ENCODE data around the gene CCNK.

The CCNK gene

DNA sequence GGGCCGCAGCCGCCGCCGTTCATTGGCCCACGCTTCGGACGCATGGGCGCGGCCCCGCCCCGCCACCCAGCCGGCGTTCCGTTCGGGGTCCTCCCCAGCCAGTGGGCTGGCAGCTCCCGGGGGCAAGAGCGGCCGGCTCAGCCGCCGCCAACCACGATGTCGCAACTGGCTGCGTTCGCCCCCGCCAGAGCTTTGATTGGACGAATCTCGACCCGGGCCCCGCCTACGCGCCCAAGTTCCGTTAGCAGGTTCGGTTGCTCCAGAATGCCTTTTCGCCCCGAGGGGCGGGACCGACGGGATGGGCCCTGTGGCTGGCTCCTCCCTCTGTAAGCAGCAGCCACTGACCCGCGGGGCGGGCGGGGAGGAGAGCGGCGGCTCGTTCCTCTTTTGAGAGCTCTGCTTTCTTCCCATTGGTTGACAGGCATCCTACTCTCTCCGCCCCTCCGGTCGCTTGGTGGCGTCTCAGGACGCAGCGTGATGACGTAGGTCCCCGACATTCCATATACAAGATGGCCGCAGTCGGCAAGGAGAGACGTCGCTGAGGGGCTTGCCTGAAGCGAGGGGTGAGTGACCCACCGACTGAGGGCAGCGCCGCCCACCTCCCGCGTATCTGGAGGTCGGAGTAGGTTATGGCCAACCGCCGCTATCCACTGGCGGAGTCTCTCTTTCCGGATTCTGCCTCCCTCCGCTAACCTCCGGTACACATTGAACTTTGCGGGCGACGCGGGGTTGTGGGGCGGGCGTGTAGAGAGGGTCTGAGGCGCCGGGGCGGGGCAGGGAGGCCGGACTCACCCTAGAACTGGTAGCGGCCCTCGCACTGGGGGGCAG is at the start of gene CCNK:
CCNK (plus strand) TSS at position 493 of the 828 bp plus-strand sequence. CDS start 11,269 bp downstream, outside the sequence.
- peak; percentile 100 for DNase-seq

DNA sequence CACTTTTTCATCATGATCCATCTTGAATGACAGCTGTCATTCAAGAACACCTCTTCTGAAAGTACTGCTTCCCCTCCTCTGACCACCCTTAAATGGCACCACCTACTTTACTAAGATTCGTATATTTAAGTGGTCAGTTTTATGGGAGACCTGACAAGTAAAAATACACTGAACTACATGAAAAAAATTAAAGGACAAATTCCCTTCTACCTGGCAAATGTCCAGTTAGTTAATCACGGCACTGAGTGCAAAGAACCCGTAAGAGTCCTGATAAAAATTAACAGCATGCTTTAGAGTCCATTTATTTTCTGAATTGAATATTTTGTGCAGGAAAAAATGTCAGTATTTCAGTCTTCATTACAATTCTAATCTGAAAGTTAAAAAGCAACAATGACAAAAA is 49.2 kb upstream of the CCNK start:
- no peak for DNase-seq

- no peak for DNase-seq
These were observed 48.7 kb upstream of the CCNK start for GRCh38 chr14:99432485-99432884.

DNA sequence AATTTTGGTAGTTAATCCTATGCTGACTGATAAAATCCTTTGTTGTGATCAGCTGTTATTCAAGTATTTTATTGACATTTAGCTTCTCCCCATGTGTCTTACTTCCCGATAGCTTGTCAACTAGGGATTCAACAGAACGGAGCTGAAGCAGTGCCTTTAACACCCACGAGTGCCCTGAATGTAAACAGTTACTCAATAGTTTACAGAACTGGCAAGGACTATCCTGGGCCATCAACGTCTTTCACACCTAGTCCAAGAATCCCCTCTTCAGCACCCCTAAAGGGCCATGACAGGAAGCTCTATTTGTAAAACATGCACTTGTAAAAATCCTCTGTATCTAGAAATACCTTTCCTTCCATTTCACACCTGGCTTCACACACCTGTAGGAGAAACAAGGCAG is 45.9 kb upstream of the CCNK start:
- no peak for DNase-seq

DNA sequence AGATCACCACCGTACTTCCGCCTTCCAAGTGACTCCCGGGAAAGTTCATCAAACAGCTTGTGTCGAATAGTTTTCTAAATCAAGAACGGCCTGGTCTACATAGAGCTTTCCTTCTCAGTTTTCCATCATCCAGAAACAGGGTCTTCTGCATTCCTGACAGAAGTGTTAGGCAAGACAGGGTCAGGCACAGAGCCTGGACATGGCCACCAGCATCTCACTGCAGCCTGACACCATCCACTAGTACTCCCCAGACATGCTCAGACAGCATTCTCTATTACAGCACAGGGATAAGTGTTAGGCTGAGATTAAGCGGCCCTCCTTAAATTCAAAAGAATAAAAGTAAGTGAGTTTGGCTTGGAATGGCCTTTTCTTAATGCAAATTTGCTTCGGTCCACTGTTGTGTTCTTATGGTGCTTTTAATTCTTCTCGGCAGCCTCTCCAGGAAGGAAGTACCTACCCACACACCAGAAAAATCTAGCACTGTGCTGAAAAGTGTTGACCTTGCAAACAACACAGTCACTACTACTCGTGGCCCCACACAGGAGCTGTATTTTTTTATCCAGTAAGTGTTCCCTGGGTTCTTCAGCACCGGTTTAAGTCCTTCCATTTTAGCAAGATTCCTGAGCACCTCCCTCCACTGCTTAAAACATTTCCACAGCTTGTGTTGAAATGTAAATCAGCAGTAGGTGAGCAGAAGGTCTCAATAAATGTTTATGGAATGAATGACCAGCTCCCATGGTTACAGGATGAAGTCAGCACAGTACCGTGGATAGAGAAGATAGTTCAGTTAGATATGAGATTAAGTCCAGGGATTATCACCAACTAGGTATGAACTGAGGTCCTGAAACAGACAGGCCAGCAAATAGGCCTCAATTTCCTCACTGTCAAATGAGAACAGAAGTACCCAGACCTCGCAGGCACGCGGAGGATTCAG is 44.7 kb upstream of the CCNK start:
- no peak for DNase-seq

DNA sequence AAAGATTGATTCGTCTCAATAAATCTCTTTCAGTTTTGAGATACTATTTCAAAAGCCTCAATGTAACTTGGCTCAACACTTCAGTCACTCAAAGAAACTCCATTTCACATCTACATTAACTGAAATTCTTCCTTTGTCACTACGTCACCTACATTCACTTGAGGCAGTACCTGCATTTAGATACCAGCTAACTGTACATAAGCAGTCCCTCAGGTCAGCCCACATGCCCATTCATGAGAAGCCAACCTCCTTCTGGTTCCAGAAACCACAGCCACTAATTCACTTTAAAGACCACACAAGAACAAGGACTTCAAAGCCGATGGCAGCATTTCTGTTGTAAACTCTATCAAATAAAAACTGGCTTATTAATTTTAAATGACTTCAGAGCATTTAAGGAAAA is 43.5 kb upstream of the CCNK start:
- DNase-seq = no peak

DNA sequence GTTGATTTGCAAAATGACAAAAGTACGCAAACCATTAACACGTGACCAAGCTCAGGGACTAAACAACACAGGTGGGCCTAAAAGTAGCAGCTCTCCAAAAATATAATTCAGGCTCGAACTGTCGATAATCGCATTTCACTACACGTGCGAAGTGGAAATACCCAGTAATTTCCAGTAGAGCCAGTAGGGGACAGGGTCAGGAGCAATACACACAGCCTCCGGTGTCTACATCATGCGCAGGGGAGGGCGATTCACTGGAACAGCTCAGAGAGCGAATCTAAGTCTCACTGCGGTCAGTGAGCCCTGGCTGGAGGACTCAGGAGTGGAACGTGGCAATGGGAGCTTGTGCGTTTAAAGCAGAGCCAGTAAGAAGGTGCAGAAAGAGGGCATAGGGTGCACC is 40.9 kb upstream of the CCNK start:
- no peak for DNase-seq

DNA sequence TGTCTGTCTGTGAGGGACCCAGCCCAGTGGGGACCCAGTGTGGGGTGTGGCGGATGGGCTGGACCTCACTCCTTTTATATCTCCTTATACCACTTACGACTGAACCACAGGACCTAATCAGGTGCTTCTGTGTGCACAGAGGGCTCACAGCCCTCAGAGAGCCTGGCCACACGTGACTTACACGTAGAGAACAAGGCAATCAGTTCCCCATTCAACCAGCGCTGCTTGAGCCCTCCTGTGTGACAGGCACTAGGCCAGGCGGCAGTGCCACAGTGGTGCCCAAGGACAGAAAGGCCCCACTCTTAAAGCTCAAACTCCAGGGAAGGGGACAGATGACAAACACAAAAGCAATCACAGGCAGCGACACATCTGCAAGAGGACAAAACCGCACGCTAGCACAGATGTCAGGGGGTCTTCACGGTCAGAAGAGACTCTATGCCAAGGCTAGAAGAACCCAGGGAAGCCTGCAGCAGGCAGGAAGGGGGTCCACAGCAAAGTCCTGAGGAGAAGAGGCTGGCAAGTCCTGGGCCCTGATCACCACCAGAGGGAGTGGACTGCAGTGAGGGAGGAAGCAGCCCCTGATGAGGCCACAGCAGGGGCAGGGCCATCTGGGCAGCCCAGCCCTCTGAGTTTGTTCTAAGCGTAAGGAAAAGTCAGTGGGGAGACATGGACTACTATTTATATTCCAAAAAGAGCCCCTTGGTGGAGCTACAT is 39.9 kb upstream of the CCNK start:
- DNase-seq = no peak

DNA sequence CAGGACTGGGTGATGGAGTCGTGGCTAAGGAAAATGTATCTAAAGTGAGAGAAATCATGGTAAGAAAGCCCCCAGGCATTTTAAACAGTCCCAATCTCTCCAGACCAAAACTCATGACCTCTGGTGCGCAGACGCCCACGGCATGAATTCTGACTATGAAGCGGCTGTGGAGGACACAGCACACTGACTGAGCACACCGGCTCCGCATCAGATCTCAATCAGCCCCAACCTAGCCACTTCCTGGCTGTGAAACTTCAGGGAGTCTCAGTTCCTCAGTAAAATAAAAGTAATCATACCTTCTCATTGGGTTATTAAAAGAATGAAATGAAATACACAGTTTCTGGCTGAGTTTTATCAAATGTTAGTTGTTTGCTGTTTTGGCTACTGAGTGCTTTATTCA is 39.3 kb upstream of the CCNK start:
- peak; percentile 12 for DNase-seq

DNA sequence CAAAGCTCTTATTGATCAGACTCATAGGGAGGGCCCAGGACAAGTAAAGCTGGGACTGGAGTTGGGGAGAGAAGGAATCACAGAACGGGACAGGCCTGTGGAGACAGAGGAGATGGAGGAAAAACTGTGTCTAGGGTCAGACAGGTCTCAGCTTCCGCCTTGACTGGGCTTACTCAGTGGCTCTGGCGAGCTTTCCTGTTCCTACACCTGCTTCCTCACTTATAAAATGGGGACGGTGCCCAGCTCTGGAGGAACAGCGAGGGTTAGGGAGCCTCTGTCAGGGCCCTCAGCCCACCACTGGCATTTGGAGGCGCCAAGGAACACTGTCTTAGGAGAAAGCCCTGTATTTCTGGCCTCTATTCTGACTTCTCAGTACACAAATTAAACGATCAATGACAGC is 35.3 kb upstream of the CCNK start:
- DNase-seq = no peak

DNA sequence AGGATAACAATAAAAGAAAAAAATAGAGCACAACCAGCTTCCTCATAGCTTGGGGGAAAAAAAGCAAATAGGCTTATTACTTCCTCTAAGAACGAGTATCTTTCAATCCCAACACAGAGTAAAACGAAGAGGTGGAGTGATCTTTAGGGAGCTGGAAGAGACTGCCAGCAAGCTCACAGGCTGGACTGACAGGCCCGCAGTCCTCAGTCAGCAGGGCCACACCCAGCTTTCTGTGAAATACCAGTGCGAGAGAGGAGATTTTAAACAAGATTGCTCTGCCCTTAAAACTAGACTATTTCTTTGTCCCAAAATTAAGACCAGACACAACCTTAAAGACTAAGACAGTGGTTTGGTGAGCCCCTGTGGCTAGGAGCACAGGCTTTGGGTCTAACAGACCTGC is 33.5 kb upstream of the CCNK start:
- no peak for DNase-seq

- no peak for DNase-seq
These were observed 30.9 kb upstream of the CCNK start for GRCh38 chr14:99450266-99450665.

DNA sequence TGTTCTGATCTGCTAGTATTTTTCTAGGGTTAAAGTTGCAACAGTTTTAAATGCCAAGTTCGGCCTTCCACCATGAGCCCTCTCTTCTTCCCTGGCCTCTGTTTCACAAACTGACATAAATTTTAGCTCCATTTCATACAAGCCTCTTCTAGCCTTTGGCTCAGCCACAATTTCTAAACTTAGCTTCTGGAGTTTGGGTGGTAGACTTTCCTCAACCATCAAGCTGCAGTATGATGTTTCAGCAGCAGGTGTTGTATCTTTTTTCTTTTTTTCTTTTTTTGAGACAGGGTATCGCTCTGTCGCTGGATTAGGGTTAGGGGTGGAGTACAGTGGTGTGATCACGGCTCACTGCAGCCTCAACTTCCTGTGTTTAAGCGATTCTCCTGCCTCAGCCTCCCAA is 30.0 kb upstream of the CCNK start:
- DNase-seq = no peak

DNA sequence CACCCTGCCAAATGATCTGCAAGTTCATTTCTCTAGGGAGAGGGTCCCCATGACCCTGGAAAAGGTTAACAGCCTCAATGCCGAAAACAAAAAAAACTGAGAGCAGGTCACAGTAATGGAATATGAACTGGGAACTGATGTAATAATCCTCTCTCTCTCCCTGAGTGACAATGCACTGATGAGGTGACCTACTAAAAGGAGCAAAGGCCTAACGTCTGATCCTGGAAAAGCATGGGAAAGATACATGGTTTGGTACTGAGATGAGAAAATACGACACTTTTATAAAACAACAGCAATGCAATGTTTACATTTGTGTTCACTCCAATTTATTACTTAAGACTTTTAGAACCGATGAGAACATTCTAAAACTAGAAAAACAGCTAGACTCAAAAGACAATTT is 28.2 kb upstream of the CCNK start:
- no peak for DNase-seq

- DNase-seq = no peak
These were observed 27.0 kb upstream of the CCNK start for GRCh38 chr14:99454246-99454645.

DNA sequence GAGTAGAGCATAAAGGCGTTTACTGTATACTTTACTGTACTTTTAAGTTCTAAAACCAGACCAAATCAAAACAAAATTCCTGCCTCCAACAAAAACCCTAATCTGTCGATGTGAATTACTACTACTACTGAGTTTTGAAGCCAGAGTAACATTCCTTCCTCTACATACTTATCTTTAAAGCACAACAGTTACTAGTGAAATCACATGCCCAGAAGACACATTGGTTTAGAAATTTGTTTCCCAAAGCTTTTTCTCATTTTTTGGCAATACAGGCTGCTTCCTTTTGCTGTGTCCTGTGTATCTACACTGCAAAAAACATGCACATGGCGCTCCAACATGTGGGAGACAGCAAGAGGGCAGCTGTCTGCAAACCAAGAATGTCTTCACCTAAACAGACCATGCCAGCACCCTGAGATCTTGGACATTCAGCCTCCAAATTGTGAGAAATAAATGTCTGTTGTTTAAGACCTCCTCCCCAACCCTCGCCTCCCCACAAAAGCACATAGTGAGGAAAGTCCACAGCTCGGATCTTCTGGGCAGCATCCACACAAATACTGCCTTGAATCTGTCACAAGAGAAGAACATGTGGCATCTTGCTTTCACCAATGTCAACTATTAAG is 21.6 kb upstream of the CCNK start:
- no peak for DNase-seq

DNA sequence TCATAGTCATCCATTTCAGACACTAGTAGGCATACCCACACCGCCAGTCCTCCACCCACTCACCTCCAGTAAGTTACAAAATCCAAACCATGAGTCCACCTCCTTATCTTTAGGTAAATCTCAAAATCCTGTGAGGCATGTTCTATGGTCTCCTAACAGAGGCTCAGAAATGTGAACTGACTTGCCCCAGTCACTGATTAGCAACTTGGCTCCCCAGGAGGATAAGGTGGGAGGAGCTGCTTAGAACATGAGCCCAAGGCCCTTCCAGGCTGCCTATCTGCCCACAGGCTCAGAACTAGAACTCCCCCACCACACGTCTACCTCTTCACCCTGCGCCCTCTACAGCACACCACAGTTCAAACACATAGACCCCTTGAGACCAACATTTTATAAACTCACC is 20.4 kb upstream of the CCNK start:
- DNase-seq = no peak

GRCh38 chr14:99461411-99462085 is 19.7 kb upstream of the CCNK start:
- no peak for DNase-seq

DNA sequence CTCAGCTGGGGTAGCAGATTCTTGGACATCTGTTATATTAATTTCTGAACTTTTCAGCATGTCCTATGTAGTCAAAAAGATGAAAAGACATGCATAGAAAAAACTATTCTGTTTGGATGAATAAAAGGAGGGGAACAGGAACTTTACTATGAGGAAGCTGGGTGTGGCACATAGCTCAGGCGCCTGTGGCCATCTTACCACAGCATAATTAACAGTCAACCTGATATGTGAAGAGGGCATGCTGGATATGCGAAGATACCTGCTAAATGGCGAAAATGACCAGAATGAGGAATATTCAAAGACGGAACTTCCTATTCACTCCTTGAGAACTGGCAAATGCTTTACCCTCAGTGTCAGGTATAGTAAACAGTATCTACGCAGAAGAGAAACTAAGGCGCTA is 19.0 kb upstream of the CCNK start:
- DNase-seq = no peak

- DNase-seq = no peak
These were observed 17.2 kb upstream of the CCNK start for GRCh38 chr14:99463974-99464373.

DNA sequence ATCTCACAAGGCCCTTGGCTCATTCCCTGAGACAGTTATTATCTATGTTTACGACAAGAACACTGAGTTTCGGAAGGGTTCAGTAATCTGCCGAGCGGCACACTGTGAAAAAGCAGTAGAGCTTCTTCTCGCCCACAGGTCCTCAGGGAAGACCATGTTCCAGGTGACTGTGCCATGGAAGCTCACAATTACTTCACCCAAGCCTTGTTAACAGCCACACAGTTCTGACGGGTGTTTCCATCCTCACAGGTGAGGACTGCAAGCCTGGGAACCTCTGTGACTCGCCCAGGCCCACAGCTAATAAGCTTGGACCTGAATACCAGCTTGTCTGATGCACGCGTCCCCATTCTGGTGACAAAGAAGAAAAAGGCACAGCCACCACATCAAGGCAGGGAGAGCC is 15.9 kb upstream of the CCNK start:
- no peak for DNase-seq

GRCh38 chr14:99466758-99467157 is 14.5 kb upstream of the CCNK start:
- DNase-seq = no peak
